K562 (cell line): Measurements from ENCODE around the gene NEDD8. TPM values are rescaled to one million over a fixed set of nuclear protein-coding genes. Genes with fewer than 3 reads are reported as not detected.

Source experiments
- BRD4 ChIP-seq: fragments of 200-600 bp; sonication (generic); IDR thresholded peaks from 2 replicates; pipeline ENCODE4 v1.6.1; 2017; ENCODE audit warnings: inconsistent platforms
- ESRRA ChIP-seq: fragments of 450-650 bp; IDR thresholded peaks from 2 replicates; pipeline ENCODE4 v1.6.1; 2014; ENCODE audit warnings: low read depth, mild to moderate bottlenecking, moderate library complexity, borderline replicate concordance
- FOXK2 ChIP-seq, 2 experiments: fragments of 450-650 bp; IDR thresholded peaks in 1 of 2; conservative IDR thresholded peaks in 1 of 2; 2 replicates each; pipeline ENCODE4 v1.6.1; 2016; ENCODE audit warnings: low read depth in 2 of 2, mild to moderate bottlenecking in 1 of 2
- HMG20B ChIP-seq: fragments of 250-450 bp; sonication (Bioruptor Pico); IDR thresholded peaks from 2 replicates; pipeline ENCODE4 v1.5.0; 2021; ENCODE audit warnings: mild to moderate bottlenecking
- KLF1 ChIP-seq: fragments of 450-650 bp; IDR thresholded peaks from 2 replicates; pipeline ENCODE4 v1.6.1; 2016; ENCODE audit warnings: missing genetic modification characterization, missing compliant biosample characterization
- MAZ ChIP-seq, 2 experiments: fragments of 450-650 bp in 1 of 2; sonication (generic) in 1 of 2; formaldehyde crosslinking; IDR thresholded peaks in 1 of 2; conservative IDR thresholded peaks in 1 of 2; 2 replicates each; pipeline versions ENCODE4 v1.4.0 to v1.5.0; 2020; ENCODE audit warnings: mild to moderate bottlenecking in 1 of 2, missing genetic modification reagents in 1 of 2
- MIER1 ChIP-seq: fragments of 450-650 bp; IDR thresholded peaks from 2 replicates; pipeline ENCODE4 v1.6.1; 2016; ENCODE audit warnings: antibody characterized with exemption, mild to moderate bottlenecking, low read depth
- MLX ChIP-seq, 2 experiments: fragments of 450-650 bp in 1 of 2; sonication (generic) in 1 of 2; formaldehyde crosslinking; conservative IDR thresholded peaks; 2 replicates each; pipeline versions ENCODE4 v1.4.0 to v1.8.1; 2020 to 2022; ENCODE audit warnings: mild to moderate bottlenecking in 1 of 2, missing genetic modification reagents in 1 of 2
- NCOA1 ChIP-seq: fragments of 450-650 bp; IDR thresholded peaks from 2 replicates; pipeline ENCODE4 v1.6.1; 2016; ENCODE audit warnings: low read depth
- OTX1 ChIP-seq: fragments of 450-650 bp; formaldehyde crosslinking; IDR thresholded peaks from 2 replicates; pipeline ENCODE4 v1.4.0; 2022; ENCODE audit warnings: mild to moderate bottlenecking
- PCBP2 ChIP-seq: fragments of 200-400 bp; formaldehyde crosslinking; IDR thresholded peaks from 2 replicates; pipeline ENCODE4 v1.6.1; 2018; ENCODE audit warnings: low read length, low read depth, mild to moderate bottlenecking, moderate library complexity; ENCODE audit not compliant: poor library complexity, severe bottlenecking
- POLR2H ChIP-seq: IDR thresholded peaks from 2 replicates; pipeline ENCODE4 v1.6.1; 2016; ENCODE audit warnings: missing genetic modification characterization, low read depth, mild to moderate bottlenecking, control low read depth, missing compliant biosample characterization, moderate library complexity
- SRF ChIP-seq, 2 experiments: fragments of 250-450, 450-650 bp in 1 of 2; sonication (Bioruptor Pico) in 1 of 2; sonication (generic) in 1 of 2; formaldehyde crosslinking; IDR thresholded peaks; 2 replicates each; pipeline versions ENCODE4 v1.5.0 to v1.5.1; 2020 to 2022; ENCODE audit warnings: mild to moderate bottlenecking in 1 of 2, missing genetic modification reagents in 1 of 2
- TARDBP ChIP-seq: fragments of 450-650 bp; IDR thresholded peaks from 2 replicates; pipeline ENCODE4 v1.6.1; 2016
- TCF7 ChIP-seq: sonication (generic); IDR thresholded peaks from 2 replicates; pipeline ENCODE4 v1.6.1; 2016; ENCODE audit warnings: antibody characterized with exemption, borderline replicate concordance
- TRIM24 ChIP-seq, 2 experiments: fragments of 450-650 bp; IDR thresholded peaks; 2 replicates each; pipeline ENCODE4 v1.6.1; 2016
- TSC22D4 ChIP-seq: fragments of 450-650 bp; IDR thresholded peaks from 2 replicates; pipeline ENCODE4 v1.6.1; 2016; ENCODE audit warnings: missing genetic modification characterization, missing biosample characterization, control low read depth
- ZBED1 ChIP-seq: IDR thresholded peaks from 2 replicates; pipeline ENCODE4 v1.6.1; 2014
- ZFP1 ChIP-seq: fragments of 450-650 bp; formaldehyde crosslinking; IDR thresholded peaks from 2 replicates; pipeline ENCODE4 v1.4.0; 2020; ENCODE audit warnings: mild to moderate bottlenecking, mixed read lengths
- ZFX ChIP-seq: sonication (generic); formaldehyde crosslinking; IDR thresholded peaks from 2 replicates; pipeline ENCODE4 v1.8.0; 2022; ENCODE audit warnings: mild to moderate bottlenecking, missing genetic modification reagents, moderate library complexity
- ZNF212 ChIP-seq: fragments of 450-650 bp; formaldehyde crosslinking; IDR thresholded peaks from 2 replicates; pipeline ENCODE4 v1.4.0; 2020; ENCODE audit warnings: mild to moderate bottlenecking
- ZNF23 ChIP-seq: fragments of 250-450 bp; sonication (Bioruptor Pico); IDR thresholded peaks from 2 replicates; pipeline ENCODE4 v1.4.0; 2020; ENCODE audit warnings: mild to moderate bottlenecking
- ZNF263 ChIP-seq: sonication (generic); formaldehyde crosslinking; IDR thresholded peaks from 2 replicates; pipeline ENCODE4 v1.8.0; 2022; ENCODE audit warnings: mild to moderate bottlenecking, missing genetic modification reagents, borderline replicate concordance
- ZNF766 ChIP-seq: fragments of 200-800 bp; sonication (Bioruptor generic); conservative IDR thresholded peaks from 2 replicates; pipeline ENCODE4 v1.6.1; 2016; ENCODE audit warnings: missing genetic modification characterization, missing compliant biosample characterization
- polyA plus RNA-seq, 8 experiments: library from polyadenylated mRNA; depleted of rRNA in 4 of 8; stranded (reverse) in 5 of 8; unstranded in 3 of 8; fragments of >200 nt; fragmentation: Nextera tagmentation in 2 of 8; fragmentation: Illumina TruSeq in 1 of 8; extraction: Ambion mirVana in 2 of 8; extraction: Trizol in 1 of 8; gene quantifications; 2 replicates each; pipeline versions ENCODE4 v1.2.1 to v1.2.3, GENCODE V29; 2011 to 2014; ENCODE audit warnings: inconsistent platforms in 1 of 8, missing spikeins in 1 of 8
- total RNA-seq, 7 experiments: library from RNA; depleted of rRNA in 6 of 7; stranded (reverse); fragments of >200 nt in 6 of 7; fragmentation: Illumina TruSeq in 2 of 7; extraction: Trizol in 2 of 7; gene quantifications; 2 replicates each; pipeline versions ENCODE4 v1.2.1 to v1.2.3, GENCODE V29; 2011 to 2021; ENCODE audit warnings: low replicate concordance in 1 of 7
- TF ChIP-seq, protein P1 (sequence below): fragments of 450-650 bp; formaldehyde crosslinking; IDR thresholded peaks from 2 replicates; pipeline ENCODE4 v1.4.0; 2020; ENCODE audit warnings: mild to moderate bottlenecking, moderate library complexity
- TF ChIP-seq, protein P2 (sequence below), 2 experiments: fragments of 450-650 bp; conservative IDR thresholded peaks; 2 replicates each; pipeline ENCODE4 v1.6.1; 2017; ENCODE audit warnings: mild to moderate bottlenecking in 2 of 2, moderate library complexity in 2 of 2

The NEDD8 gene
- total and polyA plus RNA-seq, 9 of the 15 experiments (the other 6 are each of a cell fraction or from before 2014, with no cell fraction given): 142 to 691 (median 260) TPM

DNA sequence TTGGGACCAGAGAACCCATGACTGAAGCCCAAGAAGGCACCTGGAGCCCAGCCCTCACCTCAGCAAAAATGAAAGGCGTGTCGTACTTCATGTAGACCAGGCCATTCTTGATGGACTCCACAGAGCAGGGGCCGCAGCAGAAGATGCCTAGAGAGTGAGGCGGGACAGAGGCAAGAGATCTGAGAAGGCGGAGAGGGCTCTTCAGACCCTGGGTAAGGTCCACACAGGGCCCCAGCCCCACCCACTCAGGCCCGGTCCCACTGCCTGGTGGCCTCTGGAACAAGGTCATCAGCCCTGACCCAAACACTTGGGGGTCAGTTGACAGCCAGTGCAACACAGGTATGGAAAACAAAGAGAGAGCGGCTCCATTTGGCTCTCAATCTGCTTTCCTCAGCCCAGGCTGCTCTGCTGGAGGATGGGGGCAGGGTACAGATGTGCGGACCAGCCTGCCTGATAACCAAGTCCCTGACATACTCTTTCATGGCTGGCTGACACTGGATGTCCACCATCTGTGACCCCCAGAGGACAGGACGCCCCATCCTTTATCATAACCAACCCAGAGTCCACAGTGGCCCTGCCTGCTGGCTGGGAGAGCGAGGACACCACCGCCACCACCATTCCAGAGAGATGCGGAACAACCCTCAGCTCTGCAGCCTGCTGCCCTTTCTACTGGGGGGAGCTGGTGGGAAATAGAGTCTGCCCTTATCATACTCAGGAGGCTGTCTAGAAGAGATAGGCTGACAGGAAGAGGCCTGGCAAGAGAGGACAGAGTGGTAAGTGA lies 24.0 kb upstream of the NEDD8 start (continued):
- TF ChIP-seq SRF (CRISPR knock-in tag; IDR thresholded peaks at IDR 0.05) (no peak), POLR2H (tag) (no peak), ZFP1 (CRISPR knock-in tag) (no peak), ZBED1 (no peak), ESRRA (0 out of 2 replicates have a peak, but pooled peaks have one; percentile 38), ZFX (CRISPR knock-in tag) (no peak), HMG20B (CRISPR knock-in tag) (no peak), PCBP2 (no peak), MIER1 (no peak), TSC22D4 (tag) (no peak), KLF1 (tag) (no peak), MAZ (CRISPR knock-in tag; conservative IDR thresholded peaks at IDR 0.05 in 1 of 2, IDR thresholded peaks at IDR 0.05 in 1 of 2) (0 out of 4 replicates have a peak, but pooled peaks of 1 of the 2 experiments have one; percentile 46), NCOA1 (peak; percentile 64; the same call in 1 of the 2 replicates), FOXK2 (conservative IDR thresholded peaks at IDR 0.05 in 1 of 2, IDR thresholded peaks at IDR 0.05 in 1 of 2; ENCODE audit: low read depth in 2 of 2) (0 out of 4 replicates have a peak, but pooled peaks of 1 of the 2 experiments have one; percentile 18), MLX (CRISPR knock-in tag; conservative IDR thresholded peaks at IDR 0.05) (no peak), ZNF263 (CRISPR knock-in tag) (no peak), ZNF212 (CRISPR knock-in tag) (no peak), TRIM24 (IDR thresholded peaks at IDR 0.05) (peak; percentile 86 to 90; a peak in 3 of 4 replicates), OTX1 (no peak), ZNF23 (CRISPR knock-in tag) (no peak), TARDBP (no peak), TCF7 (no peak), BRD4 (no peak), ZNF766 (CRISPR knock-in tag) (no peak)
- TF ChIP-seq, protein P1, sequence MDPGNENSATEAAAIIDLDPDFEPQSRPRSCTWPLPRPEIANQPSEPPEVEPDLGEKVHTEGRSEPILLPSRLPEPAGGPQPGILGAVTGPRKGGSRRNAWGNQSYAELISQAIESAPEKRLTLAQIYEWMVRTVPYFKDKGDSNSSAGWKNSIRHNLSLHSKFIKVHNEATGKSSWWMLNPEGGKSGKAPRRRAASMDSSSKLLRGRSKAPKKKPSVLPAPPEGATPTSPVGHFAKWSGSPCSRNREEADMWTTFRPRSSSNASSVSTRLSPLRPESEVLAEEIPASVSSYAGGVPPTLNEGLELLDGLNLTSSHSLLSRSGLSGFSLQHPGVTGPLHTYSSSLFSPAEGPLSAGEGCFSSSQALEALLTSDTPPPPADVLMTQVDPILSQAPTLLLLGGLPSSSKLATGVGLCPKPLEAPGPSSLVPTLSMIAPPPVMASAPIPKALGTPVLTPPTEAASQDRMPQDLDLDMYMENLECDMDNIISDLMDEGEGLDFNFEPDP: no peak
- TF ChIP-seq, protein P2, sequence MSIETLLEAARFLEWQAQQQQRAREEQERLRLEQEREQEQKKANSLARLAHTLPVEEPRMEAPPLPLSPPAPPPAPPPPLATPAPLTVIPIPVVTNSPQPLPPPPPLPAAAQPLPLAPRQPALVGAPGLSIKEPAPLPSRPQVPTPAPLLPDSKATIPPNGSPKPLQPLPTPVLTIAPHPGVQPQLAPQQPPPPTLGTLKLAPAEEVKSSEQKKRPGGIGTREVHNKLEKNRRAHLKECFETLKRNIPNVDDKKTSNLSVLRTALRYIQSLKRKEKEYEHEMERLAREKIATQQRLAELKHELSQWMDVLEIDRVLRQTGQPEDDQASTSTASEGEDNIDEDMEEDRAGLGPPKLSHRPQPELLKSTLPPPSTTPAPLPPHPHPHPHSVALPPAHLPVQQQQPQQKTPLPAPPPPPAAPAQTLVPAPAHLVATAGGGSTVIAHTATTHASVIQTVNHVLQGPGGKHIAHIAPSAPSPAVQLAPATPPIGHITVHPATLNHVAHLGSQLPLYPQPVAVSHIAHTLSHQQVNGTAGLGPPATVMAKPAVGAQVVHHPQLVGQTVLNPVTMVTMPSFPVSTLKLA (conservative IDR thresholded peaks at IDR 0.05): peak in 1 of 2 experiments; percentile 40; a peak in 1 of 4 replicates
